HG03103 (cell line): ENCODE results near the gene CD28.
"Not testable (repeated sequence)": the region's sequence is repeated elsewhere in the genome, so short reads cannot be mapped to it uniquely, and the experiment has no call there.

ENCODE experiments used
- ATAC-seq: cut with Tn5 transposase; IDR thresholded peaks from one replicate; pipeline ENCODE4 v1.9.1; 2021; ENCODE audit warnings: low read depth; ENCODE audit not compliant: unreplicated experiment

Gene CD28

DNA sequence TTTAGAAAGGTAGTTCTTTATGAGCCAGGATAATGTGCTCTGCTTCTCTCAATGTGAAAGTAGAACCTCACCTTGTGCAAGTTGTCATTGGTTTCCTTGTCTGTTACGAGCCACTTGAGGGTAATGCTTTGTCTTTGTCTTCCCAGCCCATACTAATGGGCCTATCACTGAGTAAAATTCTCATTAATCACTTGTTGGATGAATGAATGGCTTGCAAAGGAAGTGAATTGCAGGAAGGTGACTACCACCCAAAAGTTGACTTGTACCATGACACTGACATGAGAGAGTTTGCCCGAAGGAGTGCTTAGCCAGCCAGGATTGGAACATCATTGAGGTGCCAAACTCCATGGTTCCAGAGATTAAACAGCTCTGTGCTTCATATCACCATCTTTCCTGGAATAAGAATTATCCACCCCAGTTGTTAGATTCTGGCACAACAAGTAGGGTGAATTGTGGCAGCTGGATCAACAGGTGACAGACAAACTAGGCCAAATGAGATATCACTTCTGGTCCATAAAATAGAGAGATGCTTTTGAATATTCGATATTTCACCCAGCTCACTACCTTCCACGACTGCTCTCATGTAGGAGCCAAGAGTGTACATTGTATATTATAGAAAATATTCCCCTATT, 20.5 kb upstream of the CD28 start:
- ATAC-seq, result no peak

DNA sequence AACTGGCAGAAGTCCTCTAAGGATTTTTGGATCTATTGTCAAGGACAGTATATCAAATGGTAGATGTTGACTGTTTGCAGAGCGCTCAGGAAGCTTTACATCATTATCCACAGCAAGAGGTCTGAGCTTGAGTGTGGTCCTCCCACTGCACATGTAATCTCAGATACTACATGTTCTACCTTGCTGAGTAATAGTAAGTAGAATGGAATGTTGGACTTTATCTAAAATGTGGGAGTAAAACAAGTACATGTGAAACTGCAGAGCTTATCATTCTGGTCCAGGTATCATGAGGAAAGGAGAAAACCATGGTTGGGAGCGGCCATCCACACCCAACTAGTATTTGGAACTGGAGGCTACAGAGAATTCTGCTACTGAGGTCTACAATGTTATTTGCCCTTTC, 19.3 kb upstream of the CD28 start:
- ATAC-seq, result no peak

DNA sequence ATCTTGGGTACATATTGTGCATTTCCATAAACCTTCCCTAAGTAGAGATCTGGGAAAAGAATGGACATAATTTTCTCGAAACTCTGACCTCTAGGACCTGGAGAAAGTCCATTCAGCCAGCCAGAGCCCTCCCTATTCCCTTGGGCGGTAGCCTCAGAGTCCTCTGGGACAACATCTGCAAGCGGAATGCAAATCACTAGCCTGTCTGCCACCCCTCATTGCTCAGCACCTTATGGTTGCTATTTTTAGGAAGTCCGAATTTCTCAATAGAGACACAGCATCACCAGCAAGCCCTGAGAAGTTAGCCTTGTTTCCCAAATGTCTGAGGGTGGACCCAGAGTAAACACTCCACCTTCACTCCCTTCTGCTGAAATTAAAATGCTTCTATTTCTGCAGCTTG, 17.6 kb upstream of the CD28 start:
- peak; percentile 74 for ATAC-seq

- no peak for ATAC-seq
Measured at GRCh38 chr2:203689426-203690116, 16.9 kb upstream of the CD28 start.

DNA sequence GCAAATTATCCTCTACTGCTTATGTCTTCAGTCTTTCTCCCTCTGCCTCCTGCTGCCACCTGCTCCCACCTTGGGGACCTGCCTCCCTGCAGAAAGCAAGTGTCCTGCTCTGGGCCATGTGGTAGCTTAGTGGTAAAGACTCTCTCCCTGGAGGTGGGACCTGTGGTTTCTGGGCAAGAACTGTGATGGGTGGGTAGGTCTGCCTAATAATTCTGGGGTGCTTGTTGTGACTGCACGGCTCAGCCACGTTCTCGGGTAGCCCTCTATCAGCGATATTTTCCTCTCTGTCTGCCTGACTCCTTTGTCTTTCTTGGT, 16.4 kb upstream of the CD28 start:
- ATAC-seq, result no peak

- ATAC-seq, result no peak
Measured at GRCh38 chr2:203690441-203691047, 15.9 kb upstream of the CD28 start.

DNA sequence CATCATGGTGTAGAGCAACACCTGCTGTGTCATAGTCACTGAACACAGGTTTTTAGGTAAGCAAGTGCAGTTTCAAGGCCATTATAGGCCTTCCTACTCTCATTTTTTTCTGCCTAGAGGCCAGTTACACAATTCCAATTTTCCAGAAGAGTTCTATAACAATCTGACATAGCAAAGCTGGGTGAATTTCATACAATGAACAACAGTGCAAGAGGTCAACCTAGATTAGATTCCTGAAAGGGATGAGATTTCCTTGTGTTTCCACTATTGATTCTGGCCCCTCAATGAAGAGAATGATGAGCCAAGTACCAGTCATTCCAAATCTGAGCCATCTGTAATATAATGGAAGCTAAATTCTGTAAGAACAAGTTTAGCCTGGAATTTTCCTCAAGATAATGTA, 15.3 kb upstream of the CD28 start:
- ATAC-seq, result no peak

- no peak for ATAC-seq
Measured at GRCh38 chr2:203692031-203692710, 14.3 kb upstream of the CD28 start.

GRCh38 chr2:203693242-203693879, 13.1 kb upstream of the CD28 start:
- ATAC-seq, result no peak

DNA sequence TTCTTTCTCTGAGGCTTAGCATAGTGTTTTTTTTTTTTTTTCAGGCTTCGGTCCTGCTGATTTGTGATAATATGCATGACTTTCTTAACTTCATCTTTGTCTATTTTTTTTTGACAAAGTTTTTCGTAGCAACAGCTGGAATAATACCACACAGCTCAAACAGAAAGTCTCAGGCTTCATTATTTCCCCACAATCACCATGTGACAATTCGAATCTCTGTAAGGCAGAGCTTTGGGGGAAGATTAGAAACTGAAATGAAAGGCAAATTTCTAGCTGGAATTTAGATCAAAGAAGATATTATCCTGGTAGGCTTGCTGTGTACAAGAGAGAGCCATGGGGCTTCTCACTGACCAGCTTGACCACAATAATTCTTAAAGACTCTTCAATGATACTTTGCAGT, 12.2 kb upstream of the CD28 start:
- no peak for ATAC-seq

DNA sequence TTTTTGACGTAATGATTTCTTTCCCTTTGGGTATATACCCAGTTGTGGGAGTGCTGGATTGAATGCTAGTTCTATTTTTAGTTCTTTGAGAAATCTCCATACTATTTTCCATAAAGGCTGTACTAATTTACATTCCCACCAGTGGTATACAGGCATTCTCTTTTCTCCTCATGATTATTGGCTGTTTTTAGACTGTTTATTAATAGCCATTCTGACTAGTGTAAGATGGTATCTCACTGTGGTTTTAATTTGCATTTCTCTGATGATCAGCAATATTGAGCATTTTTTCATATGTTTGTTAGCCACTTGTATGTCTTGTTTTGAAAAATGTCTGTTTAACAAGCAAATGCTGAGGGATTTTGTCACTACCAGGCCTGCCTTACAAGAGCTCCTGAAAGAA, 9.2 kb upstream of the CD28 start:
- no peak for ATAC-seq

DNA sequence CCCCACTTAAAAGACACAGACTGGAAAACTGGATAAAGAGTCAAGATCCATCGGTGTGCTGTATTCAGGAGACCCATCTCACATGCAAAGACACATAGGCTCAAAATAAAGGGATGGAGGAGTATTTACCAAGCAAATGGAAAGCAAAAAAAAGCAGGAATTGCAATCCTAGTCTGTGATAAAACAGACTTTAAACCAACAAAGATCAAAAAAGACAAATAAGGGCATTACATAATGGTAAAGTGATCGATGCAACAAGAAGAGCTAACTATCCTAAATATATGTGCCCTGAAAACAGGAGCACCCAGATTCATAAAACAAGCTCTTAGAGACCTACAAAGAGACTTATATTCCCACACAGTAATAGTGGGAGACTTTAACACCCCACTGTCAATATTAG, 8.7 kb upstream of the CD28 start:
- ATAC-seq, result not testable (repeated sequence)

DNA sequence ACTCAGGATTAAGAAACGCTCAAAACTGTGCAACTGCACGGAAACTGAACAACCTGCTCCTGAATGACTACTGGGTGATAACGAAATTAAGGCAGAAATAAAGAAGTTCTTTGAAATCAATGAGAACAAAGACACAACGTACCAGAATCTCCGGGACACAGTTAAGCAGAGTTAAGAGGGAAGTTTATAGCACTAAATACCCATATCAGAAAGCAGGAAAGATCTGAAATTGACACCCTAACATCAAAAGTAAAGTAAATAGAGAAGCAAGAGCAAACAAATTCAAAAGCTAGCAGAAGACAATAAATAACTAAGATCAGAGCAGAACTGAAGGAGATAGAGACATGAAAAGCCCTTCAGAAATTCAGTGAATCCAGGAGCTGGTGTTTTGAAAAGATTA, 8.0 kb upstream of the CD28 start:
- ATAC-seq, result not testable (repeated sequence)

GRCh38 chr2:203704430-203704829, 2.0 kb upstream of the CD28 start:
- no peak for ATAC-seq

DNA sequence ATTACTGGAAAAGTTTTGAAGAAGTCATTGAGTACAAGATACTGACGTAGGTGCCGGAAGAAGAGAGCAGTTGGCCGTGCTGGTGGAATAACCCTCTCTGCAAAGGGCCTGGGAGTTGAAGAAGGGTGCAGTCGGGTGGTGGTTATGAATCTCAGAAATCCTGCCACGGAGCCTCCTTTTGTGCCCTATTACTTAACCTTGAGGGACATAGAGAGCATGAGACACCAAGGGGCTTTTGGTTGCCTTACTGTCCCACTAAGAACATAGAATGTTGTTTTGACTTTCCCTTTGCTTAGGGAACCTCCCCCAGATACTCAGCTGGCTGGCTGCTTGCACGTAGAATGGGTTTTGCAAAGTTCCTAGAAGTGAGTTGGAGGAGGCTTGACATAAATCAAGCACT, 1.3 kb upstream of the CD28 start:
- ATAC-seq, result no peak

- ATAC-seq, result no peak
Measured at GRCh38 chr2:203707530-203707929, 1.1 kb downstream of the CD28 start.

GRCh38 chr2:203708846-203709396, 2.5 kb downstream of the CD28 start:
- no peak for ATAC-seq

DNA sequence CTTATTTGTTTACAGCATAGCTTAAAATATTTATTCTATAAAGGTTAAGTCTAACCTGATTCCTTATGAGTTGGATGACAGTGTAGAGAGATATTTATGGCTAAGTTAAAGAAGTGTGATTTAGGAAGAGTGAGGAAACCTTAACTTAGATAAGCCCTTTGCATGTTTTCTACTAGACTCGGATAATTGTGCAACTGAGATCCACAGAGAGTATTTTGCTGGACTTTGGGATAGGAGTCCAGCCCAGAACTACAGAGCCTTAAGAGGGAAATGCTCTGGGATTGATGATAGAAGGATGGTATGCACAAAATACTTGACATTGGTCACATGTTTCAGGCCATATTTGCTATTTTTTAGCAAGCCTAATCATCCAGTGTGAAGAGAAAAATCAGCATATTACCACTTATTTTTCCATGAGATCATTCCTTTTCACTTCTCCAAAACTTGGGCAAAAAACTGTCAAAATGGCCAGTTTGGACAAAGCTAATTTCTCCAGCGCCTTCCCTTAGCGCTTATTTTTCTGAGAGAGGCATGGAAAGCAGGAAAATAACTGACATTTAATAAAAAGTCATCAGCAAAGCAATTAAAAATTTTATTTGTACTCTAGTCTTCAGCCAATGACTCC, 3.1 kb downstream of the CD28 start:
- ATAC-seq, result no peak

DNA sequence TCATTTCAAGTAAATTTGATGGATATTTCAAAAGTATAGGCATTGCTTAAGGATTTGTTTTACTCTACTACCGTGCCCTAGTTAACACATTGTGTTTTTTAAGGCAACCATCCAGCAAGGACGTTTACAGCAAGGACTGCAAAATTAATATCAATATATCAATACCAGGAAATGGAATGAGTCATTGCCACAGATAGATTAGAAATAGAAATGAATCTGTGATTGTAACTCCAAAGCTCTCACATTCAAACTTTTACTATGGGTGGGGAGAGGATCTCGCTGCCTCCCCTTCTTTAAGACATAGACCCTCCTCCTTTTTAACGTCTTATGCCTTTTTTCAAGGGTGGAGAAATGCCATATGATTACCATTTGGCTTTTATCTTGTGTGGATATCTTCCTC, 3.8 kb downstream of the CD28 start:
- no peak for ATAC-seq

DNA sequence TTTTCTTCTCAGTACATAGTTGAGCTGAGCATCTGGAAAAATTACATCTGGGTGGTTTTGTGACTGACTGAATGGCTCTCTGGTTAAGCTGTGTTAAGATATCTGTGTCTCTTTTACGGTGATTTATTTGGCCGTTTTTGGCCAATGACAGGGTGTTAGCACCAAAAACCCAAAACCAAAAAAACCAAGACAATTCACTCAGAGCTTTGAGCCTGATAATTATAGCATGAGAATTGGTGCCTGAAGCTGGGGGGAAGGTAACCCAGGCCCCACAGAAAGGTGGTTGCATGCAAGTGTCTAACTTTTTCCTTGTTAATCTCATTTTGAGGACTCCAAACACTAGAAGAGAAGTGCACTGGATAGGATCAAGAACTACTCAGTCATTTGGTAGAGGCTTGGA, 4.5 kb downstream of the CD28 start:
- no peak for ATAC-seq

DNA sequence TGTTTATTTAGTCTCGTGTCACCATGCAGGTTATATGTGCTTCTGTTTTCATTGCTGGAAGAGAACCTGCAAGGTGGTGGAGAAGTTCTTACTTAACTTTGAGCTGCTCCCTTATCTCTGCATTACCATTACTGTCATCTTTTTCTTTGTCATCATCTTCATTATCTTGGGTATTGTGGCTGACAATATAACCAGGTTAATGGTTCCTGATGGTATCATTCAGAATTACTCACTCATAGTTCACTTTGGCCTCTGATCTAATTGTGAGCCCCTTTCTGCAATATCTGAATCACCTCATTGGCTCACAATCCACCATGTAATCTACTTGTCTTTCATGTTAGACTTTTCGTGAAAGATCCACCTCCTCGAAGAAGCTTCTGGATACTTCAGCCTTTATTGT, 5.0 kb downstream of the CD28 start:
- no peak for ATAC-seq
